Gastroesophageal sphincter (tissue), 3 donors: ENCODE measurements around the gene GLTP.

ENCODE experiments used
- CTCF ChIP-seq, 4 experiments: fragments of 200-600 bp in 2 of 4; fragments of 450-650 bp in 2 of 4; sonication (generic) in 1 of 4; IDR thresholded peaks; one replicate each; pipeline ENCODE4 v1.5.1; 2017 to 2019; ENCODE audit warnings: antibody characterized with exemption in 4 of 4, mild to moderate bottlenecking in 2 of 4, moderate library complexity in 2 of 4
- POLR2A ChIP-seq, 2 donors: fragments of 450-650 bp; IDR thresholded peaks; one replicate each; pipeline ENCODE4 v1.6.1; 2017; ENCODE audit warnings: antibody characterized with exemption in 2 of 2, mild to moderate bottlenecking in 2 of 2, moderate library complexity in 1 of 2
- POLR2AphosphoS5 ChIP-seq: sonication (generic); formaldehyde crosslinking; IDR thresholded peaks from one replicate; pipeline ENCODE4 v1.6.1; 2017; ENCODE audit warnings: antibody characterized with exemption

- TF ChIP-seq CTCF (IDR thresholded peaks at IDR 0.05): no peak
- no peak for TF ChIP-seq POLR2A (IDR thresholded peaks at IDR 0.05)
- TF ChIP-seq POLR2AphosphoS5: no peak
These were observed 14.6 kb upstream of the GLTP start for GRCh38 chr12:109894939-109895338.
